Left renal pelvis (tissue), 4 donors: ENCODE data around the gene SYDE2. TPM values are rescaled to one million over a fixed set of nuclear protein-coding genes. Genes with fewer than 3 reads are reported as not detected.
"Not testable (repeated sequence)": the region's sequence is repeated elsewhere in the genome, so short reads cannot be mapped to it uniquely, and the experiment has no call there.

Experiments used
- DNase-seq, 4 donors: peaks; one replicate each; pipeline ENCODE4 v3.0.0-alpha.2; 2013; ENCODE audit warnings: low read depth in 4 of 4, low spot score in 3 of 4
- polyA plus RNA-seq, 4 donors: library from polyadenylated mRNA; unstranded; fragments of 120-200 nt; gene quantifications; one replicate each; pipeline ENCODE4 v1.2.1, GENCODE V29; 2013; ENCODE audit not compliant: insufficient read length in 4 of 4

Gene SYDE2, protein sequence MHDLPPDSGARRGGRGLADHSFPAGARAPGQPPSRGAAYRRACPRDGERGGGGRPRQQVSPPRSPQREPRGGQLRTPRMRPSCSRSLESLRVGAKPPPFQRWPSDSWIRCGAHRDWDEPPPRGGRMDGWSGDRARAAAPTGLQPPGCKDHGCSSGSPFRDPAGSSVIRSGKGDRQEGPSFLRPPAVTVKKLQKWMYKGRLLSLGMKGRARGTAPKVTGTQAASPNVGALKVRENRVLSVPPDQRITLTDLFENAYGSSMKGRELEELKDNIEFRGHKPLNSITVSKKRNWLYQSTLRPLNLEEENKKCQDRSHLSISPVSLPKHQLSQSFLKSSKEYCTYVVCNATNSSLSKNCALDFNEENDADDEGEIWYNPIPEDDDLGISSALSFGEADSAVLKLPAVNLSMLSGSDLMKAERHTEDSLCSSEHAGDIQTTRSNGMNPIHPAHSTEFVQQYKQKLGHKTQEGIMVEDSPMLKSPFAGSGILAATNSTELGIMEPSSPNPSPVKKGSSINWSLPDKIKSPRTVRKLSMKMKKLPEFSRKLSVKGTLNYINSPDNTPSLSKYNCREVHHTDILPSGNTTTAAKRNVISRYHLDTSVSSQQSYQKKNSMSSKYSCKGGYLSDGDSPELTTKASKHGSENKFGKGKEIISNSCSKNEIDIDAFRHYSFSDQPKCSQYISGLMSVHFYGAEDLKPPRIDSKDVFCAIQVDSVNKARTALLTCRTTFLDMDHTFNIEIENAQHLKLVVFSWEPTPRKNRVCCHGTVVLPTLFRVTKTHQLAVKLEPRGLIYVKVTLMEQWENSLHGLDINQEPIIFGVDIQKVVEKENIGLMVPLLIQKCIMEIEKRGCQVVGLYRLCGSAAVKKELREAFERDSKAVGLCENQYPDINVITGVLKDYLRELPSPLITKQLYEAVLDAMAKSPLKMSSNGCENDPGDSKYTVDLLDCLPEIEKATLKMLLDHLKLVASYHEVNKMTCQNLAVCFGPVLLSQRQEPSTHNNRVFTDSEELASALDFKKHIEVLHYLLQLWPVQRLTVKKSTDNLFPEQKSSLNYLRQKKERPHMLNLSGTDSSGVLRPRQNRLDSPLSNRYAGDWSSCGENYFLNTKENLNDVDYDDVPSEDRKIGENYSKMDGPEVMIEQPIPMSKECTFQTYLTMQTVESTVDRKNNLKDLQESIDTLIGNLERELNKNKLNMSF
- polyA plus RNA-seq, result 10 to 100 TPM in 2 of 4 donors, 1 to 10 TPM in 2; 7.7 to 10.8 (median 9.5) TPM

DNA sequence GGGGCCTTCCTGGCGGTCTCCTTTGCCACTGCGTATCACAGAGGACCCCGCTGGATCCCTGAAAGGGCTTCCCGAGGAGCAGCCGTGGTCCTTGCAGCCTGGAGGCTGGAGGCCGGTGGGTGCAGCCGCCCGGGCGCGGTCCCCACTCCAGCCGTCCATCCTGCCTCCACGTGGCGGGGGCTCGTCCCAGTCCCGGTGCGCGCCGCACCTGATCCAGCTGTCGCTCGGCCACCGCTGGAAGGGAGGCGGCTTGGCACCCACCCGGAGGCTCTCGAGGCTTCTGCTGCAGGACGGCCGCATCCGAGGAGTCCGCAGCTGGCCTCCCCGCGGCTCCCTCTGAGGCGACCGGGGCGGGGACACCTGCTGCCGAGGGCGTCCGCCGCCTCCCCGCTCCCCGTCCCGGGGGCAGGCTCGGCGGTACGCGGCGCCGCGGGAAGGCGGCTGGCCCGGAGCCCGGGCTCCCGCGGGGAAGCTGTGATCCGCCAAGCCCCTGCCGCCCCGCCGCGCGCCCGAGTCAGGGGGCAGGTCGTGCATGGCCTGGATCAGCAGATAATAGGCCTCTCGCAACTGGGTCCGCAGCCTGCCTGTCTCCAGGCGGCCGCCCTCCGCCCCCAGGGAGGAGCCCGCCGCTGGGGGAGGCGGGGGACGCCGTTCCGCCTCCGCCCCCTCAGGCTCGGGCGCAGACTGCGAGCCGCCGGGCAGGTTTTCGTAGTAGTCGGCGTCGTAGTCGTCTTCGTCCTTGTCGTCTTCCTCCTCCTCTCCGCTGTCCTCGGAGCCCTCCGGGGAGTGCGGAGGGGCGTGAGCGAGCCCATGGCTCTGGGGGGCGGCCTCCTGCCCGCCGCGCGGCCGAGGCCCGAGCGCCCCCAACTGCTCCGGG lies at the start of gene SYDE2:
SYDE2 (minus strand) TSS at position 554 of the 877 bp plus-strand sequence; CDS start at position 534, 20 bp downstream.
- DNase-seq, result peak in 2 of 4 donors; percentile 39 to 61

DNA sequence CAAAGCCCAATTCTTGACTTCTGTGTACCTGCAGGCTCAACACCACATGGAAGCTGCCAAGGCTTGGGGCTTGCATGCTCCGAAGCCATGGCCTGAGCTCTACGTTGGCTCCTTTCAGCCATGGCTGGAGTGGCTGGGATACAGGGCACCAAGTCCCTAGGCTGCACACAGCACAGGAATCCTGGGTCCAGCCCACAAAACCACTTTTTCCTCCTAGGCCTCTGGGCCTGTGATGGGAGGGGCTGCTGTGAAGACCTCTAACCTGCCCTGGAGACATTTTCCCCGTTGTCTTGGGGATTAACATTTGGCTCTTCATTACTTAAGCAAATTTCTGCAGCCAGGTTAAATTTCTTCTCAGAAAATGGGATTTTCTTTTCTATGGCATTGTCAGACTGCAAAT lies 48.2 kb upstream of the SYDE2 start:
- DNase-seq, result not testable (repeated sequence)

DNA sequence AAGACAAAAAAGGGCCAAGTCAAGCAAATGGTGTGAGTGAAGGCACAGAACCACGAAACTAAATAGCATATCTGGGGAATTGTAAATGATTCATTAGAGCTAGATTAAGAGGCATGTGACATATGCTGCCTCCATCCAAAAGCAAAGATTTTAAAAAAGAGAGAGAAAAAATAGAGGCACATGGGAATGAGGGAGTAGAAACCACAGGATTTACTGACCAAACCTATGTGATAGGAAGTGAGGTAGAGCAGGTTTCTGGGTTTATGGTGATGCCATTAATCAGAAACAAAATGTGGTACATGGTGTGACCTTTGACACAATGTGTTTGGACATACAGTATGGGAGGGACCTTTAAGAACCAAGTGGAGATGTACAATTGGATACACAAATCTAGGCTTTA lies 45.1 kb upstream of the SYDE2 start:
- no peak for DNase-seq

DNA sequence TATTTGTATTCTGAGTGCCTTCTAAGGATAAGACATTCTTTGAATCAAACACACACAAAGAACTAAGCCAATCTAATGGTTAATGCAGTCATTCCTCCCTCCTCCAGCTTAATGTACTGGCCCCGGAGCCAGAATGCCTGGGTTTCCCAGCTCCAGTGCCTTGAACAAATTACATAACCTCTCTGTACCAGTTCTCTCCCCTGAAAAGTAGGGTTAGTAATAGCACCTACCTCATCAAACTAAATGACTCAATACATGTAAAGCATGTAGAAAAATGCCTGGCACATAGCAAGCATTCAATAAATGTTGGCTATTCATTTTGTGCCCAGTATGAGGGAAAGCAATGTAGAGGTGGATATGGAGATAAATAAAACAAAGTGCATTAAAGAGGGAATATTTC lies 44.6 kb upstream of the SYDE2 start:
- DNase-seq, result no peak

DNA sequence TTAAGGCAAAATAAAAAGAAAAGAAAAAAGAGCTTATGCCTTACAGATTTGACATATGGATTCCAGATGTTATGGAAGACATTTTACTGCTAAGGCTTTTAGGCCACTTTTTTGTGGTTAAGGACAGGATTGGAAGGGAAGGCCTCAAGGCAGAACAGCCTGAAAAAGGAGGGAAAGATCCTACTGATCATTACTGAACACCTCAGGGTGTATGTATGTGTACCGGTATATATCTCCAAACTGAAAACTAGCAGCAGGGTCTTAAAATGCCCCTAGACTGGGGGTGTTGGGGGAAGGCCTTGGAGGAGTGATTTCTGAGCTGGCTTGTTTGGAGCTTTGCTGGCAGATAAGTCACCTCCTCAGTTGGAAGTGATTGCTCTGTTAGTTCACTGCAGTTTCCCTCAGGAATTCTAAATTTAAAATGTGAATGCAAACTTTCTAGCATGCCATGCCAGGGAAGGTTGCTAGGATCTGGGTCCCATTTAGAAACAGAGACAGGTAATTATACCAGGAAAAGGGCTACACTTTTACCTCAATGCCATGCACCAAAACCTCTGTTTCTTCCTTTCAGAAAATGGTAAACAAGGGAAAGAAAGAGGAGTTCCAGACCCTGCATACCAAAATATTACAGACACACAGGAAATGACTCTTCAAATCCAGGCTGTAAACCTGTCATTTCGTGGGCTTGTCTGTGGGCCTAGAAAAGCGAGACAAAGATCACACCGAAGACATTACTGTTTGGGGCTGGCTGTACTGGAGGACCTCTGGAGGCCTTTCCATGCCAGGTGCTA lies 43.6 kb upstream of the SYDE2 start:
- no peak for DNase-seq

DNA sequence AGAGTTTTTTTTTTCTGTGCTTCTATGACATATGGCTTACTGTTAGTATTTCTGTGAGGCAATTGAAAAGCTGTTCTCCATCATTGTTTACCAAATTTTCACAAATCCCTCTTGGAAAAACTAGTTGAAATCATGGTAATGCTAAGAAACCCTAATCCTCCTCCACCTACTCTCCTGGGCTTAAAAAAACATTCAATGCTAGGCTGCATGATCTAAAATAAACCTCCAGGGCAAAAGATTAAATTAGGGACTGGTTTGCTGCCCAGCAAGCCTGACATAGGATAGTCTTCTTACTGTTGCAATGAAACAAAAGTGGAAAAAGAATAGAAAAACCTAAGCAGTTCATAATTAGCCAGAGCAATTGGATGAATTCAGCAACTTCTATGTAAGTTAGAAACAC lies 42.6 kb upstream of the SYDE2 start:
- no peak for DNase-seq

DNA sequence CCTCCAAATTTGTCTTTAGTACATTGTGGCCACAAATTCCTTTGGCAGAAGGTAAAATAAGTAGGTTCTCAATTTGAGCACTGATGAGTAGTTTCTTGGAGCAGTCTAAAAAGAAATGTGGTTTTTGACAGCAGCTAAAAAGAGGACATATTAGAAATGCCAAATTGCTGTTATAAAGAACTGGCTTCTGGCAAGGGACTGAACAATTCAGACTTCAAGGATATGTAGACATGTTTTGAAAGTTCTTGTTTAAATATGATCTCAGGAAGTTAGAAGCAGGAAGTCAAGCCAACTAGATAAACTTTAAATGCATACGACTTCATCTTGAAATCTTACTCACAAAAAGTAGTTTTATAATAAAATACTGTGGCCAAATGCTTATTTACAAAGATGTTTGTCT lies 39.8 kb upstream of the SYDE2 start:
- DNase-seq, result no peak

DNA sequence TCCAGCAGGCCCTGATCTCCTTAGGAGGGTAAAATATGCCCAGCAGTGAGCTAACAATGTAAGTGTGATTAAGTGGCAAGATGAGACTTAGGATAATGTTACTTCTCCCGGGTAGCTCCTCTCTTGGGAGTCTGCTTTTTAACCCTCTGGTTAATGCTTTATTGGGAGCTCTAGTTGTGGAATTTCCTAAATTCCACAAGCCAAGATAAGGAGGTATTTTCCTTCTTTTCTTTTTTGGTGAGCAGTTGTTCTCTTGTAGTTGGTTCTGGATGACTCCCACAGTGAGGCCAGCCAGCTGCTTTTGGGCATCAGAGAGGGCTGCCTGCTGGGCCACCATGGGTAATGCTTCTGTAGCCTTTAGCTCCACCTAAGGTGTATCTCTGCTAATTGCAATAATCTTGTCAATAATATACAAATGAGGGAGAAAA lies 39.4 kb upstream of the SYDE2 start:
- DNase-seq, result no peak

DNA sequence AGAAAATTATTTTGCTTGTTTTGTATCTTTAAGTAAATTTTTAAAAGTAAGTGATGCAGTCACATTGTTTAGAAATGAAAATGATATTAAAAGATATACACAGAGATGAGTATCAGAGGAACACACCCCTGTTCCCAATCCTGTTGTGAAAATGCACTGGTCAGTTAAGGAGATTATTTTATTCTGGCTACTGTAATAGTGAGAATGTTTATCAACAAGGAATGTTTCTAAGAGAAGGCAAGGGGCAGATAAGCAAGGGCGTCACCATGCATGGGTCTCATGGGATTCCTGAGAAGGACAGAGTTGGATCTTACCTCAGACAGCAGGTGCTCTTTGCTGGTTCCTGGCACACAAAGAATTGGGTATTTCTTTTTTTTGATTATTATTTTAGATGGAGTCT lies 36.8 kb upstream of the SYDE2 start:
- DNase-seq, result no peak

DNA sequence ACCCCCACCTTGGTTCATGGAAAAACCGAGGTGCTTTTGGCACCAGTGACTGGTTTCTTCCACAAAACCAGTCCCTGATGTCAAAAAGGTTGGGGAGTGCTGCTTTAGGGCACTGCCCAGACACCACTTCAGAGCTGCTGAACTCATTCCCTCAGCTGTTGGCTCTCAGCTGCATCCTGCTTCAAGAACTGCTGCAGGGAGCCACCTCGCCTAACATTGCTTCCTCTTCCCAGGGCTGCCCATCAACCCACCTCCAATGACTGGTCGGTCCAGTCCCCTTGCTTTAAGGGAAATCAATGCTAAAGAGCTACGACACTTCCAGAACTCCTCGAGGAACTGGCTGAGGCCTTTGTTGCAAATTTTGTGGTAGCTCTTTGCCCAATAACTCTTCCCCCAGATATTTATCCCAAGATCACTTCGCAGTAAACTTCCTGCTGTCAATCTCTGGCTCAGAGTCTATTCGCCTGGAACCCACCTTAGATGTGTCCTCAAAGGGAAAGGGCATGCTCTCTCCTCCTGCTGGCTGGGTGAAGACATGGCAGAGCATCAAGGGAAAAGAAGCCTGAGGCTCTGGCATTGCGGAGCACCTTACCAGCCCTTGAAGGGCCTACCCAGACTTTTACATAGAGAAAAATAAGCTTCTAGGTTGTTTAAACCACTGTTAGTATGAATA lies 29.6 kb upstream of the SYDE2 start:
- no peak for DNase-seq

DNA sequence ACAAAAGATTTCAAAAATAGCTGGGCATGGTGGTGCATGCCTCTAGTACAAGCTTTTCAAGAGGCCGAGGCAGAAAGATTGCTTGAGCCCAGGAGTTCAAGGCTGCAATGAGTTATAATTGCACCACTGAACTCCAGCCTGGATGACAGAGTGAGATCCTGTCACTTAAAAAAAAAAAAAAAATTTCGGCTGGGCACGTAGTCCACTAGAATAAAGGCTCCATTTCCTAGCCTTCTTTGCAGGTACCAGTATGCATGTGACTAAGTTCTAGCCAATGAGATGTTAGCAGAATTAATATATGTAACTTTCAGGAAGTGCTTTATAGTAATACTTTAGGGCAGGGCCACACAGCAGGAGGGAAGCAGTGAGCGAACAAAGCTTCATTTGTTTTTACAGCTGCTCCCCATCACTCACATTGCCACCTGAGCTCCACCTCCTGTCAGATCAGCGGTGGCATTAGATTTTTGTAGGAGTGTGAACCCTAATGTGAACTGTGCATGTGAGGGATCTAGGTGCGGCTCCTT lies 28.8 kb upstream of the SYDE2 start:
- no peak for DNase-seq

DNA sequence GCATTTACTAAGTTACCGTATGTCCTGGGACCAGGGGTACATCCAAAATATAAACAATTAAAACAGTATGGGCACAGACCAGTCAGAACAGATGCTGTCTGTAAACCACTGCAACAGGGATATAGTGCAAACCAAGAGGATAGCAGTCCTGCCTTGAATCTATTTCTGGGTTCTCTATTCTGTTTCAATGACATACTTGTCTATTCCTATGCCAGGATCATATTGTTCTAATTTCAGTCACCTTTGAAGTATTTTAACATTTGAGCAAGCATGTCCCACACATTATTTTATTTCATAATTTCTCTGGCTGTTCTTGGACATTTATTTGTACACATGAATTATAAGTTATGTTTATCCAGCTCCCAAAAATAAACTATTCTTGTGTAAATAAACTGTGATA lies 28.2 kb upstream of the SYDE2 start:
- DNase-seq, result no peak

DNA sequence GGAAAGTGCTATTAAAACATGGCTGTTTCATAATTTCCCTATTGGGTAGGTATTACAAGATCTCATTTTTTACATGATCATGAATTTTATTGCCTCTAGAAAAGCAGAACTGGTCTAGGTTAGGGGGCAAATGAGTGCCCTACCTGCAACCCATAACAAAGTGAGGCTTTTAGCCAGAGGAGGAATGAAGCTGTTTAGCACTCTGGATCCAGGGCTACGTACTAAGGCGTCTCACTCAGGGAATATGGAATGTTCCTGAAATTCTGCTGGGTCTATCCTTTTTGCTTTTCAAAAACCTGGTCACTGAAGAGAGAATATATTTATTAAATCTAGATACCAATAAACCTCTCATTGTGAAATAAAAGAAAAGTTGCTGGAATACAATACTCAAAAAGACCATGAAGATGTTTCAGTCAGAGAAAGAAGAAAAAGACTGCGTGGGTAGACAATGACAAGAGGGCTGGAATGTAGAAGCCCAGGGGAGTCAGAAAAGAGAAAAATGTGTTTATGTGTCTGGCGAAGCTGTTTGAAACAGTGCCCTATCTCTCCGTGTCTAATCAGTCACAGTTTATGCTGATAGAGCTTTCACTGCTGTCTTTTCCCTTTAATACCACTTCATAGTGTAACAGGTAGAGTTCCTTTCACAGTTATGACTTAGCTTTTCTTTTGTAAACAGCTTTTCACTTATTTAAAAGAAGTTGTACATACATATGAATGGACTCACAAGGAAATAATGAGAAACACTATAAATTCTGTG lies 25.0 kb upstream of the SYDE2 start:
- DNase-seq, result no peak

DNA sequence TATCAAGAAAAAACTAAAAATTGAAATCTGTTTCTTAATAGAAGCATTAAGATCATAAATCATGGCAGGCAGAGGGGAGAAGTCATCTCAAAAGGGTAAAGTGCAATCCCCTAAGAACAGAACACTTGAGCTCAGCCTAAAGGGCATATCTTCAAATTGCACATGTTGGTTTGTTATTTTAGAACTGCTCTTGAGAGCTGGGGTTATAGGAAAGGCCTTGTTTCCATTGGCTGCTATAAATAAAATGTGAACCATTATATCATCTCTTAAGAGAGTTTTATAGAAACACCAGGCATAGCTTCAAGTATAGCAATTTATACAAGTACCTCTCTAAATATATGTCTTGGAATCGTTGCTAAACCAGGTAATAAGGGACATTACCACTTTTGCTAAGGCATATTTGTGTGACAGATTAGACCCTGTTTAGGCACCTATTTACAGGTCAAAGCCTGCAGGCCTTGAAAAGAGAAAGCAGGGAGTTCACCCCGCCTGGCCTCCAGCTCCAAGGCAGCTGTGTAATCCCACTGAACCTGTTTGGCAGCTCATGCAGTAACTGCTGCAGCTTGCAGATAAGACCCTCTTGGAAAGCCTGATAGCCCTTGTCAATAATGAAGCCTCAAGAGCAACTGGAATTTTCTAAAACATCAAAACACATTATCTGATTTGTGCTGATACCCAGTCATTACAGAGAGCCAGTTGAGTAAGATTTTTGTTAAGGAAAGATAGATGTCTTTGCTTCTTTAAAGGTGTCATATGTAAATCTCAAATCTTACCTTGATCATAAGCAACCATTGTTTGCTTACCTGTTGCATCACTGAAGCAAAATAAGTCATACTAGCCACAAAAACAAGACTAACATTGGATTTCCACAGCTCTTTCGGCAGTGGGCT lies 24.2 kb upstream of the SYDE2 start:
- no peak for DNase-seq

DNA sequence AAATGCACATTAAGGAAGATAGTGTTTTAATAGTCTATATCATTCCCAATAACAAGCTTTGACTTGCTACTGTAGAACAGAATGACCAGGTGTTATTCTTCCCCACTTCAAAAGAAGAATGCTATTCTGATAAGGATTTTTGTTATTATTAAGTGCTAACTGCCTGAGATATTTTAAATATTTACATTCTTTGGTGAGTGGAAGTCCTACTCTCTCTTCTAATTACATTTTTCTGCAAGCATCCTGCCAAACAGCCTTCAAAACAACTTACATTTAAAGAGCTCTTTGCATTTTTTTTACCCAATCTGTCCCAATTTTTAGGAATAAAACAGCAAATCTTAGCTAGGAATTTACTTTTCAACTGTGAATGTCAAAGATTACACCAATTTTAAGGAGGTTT lies 23.5 kb upstream of the SYDE2 start:
- DNase-seq, result no peak

DNA sequence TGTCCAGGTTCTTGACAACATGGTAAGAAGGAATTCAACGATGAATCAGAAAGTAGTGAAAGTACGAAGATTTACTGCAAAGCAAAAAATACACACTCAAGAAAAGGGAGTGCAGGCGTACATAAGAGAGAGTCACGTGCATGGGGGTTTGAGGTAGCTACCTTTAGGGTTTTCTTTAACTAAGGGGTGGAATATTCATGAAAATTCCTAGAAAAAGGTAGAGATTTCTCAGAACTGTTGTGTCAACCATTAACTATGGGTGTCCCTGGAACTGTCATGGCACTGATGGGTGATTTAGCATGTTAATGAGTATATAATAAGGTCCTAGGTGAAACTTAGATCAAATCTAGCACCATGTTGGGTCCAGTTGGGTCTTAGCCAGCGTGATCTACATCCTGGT lies 22.5 kb upstream of the SYDE2 start:
- no peak for DNase-seq

DNA sequence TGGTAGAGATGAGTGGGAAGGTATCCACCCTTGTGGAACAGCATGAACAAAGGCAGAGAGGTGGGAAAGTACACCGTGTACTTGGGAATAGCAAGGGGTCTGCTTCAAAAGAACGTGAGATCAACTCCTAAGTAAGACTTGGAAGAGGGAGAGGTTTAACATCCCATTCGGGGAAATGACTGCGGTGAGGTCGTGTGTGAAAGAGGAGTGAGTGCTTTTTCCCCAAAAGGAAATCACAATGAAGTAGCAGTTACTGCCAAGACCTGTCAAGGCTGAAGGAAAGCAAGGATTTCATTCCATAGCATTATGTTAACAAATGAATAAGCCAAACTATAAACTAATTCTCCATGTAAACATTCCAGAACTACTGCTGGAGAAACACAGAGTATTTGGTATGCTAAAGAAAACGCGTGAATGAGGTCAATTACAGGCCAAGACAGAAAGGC lies 20.0 kb upstream of the SYDE2 start:
- DNase-seq, result no peak
